ENCODE data around the gene IL20RB.
"Not testable (repeated sequence)": the region's sequence is repeated elsewhere in the genome, so short reads cannot be mapped to it uniquely, and the experiment has no call there.

IL20RB gene

GRCh38 chr3:136979204-136979603 is 21.4 kb downstream of the IL20RB start:
- in situ Hi-C loops (cut with MboI; ENCODE audit: low pct_unique_long_range_greater_than_20kb, low sequenced_read_pairs, unreplicated experiment): no loop called here

GRCh38 chr3:136979684-136980083 is 21.9 kb downstream of the IL20RB start:
- in situ Hi-C loops (cut with MboI; ENCODE audit: low pct_unique_long_range_greater_than_20kb, low sequenced_read_pairs, unreplicated experiment): no loop called here
- no peak for TF ChIP-seq CTCF (IDR thresholded peaks at IDR 0.05; ENCODE audit: extremely low read depth, insufficient read depth, missing control alignments)
- no peak for DNase-seq (ENCODE audit: low spot score)

More at GRCh38 chr3:136979204-136979603, 21.4 kb downstream of the IL20RB start:
- DNase-seq (ENCODE audit: low spot score): no peak
- no peak for TF ChIP-seq CTCF (IDR thresholded peaks at IDR 0.05; ENCODE audit: extremely low read depth, insufficient read depth, missing control alignments)

GRCh38 chr3:136982033-136982432 is 24.2 kb downstream of the IL20RB start:
- in situ Hi-C loops (cut with MboI; ENCODE audit: low pct_unique_long_range_greater_than_20kb, low sequenced_read_pairs, unreplicated experiment): no loop called here

GRCh38 chr3:136982520-136983138 is 24.8 kb downstream of the IL20RB start:
- no peak for TF ChIP-seq CTCF (IDR thresholded peaks at IDR 0.05; ENCODE audit: extremely low read depth, insufficient read depth, missing control alignments)
- DNase-seq (ENCODE audit: low spot score): no peak
- in situ Hi-C loops (cut with MboI; ENCODE audit: low pct_unique_long_range_greater_than_20kb, low sequenced_read_pairs, unreplicated experiment): no loop called here

More at GRCh38 chr3:136982033-136982432, 24.2 kb downstream of the IL20RB start:
- DNase-seq (ENCODE audit: low spot score): no peak
- TF ChIP-seq CTCF (IDR thresholded peaks at IDR 0.05; ENCODE audit: extremely low read depth, insufficient read depth, missing control alignments): no peak

- TF ChIP-seq CTCF (IDR thresholded peaks at IDR 0.05; ENCODE audit: extremely low read depth, insufficient read depth, missing control alignments): no peak
- in situ Hi-C loops (cut with MboI; ENCODE audit: low pct_unique_long_range_greater_than_20kb, low sequenced_read_pairs, unreplicated experiment): no loop called here
- no peak for DNase-seq (ENCODE audit: low spot score)
Observed at GRCh38 chr3:136984837-136985236, 27.1 kb downstream of the IL20RB start.

- in situ Hi-C loops (cut with MboI; ENCODE audit: low pct_unique_long_range_greater_than_20kb, low sequenced_read_pairs, unreplicated experiment); DNase-seq (ENCODE audit: low spot score): not testable (repeated sequence)
Observed at GRCh38 chr3:136987398-136987980, 29.7 kb downstream of the IL20RB start.

GRCh38 chr3:136988651-136989050 is 30.9 kb downstream of the IL20RB start:
- no peak for TF ChIP-seq CTCF (IDR thresholded peaks at IDR 0.05; ENCODE audit: extremely low read depth, insufficient read depth, missing control alignments)
- in situ Hi-C loops (cut with MboI; ENCODE audit: low pct_unique_long_range_greater_than_20kb, low sequenced_read_pairs, unreplicated experiment): no loop called here
- DNase-seq (ENCODE audit: low spot score): no peak

All from GM13977 (cell line).